NB4 (cell line): ENCODE data around the gene UNC13D.

Experiments
- MYC ChIP-seq: IDR thresholded peaks from 2 replicates; pipeline ENCODE4 v1.6.1; 2011; ENCODE audit warnings: low read depth, low read length
- POLR2A ChIP-seq: IDR thresholded peaks from 2 replicates; pipeline ENCODE4 v1.6.1; 2011; ENCODE audit warnings: mild to moderate bottlenecking; ENCODE audit not compliant: insufficient read length; ENCODE audit errors: extremely low read depth
- TF ChIP-seq, protein P1 (sequence below): IDR thresholded peaks from one replicate; pipeline ENCODE4 v1.5.1; 2012; ENCODE audit warnings: low read depth, low read length
- TF ChIP-seq, protein P2 (sequence below): IDR thresholded peaks from 2 replicates; pipeline ENCODE4 v1.6.1; 2011; ENCODE audit warnings: low read depth, low read length

- TF ChIP-seq, protein P1, sequence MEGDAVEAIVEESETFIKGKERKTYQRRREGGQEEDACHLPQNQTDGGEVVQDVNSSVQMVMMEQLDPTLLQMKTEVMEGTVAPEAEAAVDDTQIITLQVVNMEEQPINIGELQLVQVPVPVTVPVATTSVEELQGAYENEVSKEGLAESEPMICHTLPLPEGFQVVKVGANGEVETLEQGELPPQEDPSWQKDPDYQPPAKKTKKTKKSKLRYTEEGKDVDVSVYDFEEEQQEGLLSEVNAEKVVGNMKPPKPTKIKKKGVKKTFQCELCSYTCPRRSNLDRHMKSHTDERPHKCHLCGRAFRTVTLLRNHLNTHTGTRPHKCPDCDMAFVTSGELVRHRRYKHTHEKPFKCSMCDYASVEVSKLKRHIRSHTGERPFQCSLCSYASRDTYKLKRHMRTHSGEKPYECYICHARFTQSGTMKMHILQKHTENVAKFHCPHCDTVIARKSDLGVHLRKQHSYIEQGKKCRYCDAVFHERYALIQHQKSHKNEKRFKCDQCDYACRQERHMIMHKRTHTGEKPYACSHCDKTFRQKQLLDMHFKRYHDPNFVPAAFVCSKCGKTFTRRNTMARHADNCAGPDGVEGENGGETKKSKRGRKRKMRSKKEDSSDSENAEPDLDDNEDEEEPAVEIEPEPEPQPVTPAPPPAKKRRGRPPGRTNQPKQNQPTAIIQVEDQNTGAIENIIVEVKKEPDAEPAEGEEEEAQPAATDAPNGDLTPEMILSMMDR: no peak
- TF ChIP-seq MYC (no peak), POLR2A (no peak)
- TF ChIP-seq, protein P2, sequence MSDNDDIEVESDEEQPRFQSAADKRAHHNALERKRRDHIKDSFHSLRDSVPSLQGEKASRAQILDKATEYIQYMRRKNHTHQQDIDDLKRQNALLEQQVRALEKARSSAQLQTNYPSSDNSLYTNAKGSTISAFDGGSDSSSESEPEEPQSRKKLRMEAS: no peak
Observed at GRCh38 chr17:75813081-75814020, 30.9 kb downstream of the UNC13D start.
